ENCODE results near the gene CSTF1.

- no peak for TF ChIP-seq IRF3 (IDR thresholded peaks at IDR 0.05; ENCODE audit: low read depth, low read length)
- no peak for TF ChIP-seq CTCF (IDR thresholded peaks at IDR 0.05)
Measured at GRCh38 chr20:56393653-56394052, 1.2 kb downstream of the CSTF1 start.
